ENCODE results near the gene ZC3HAV1.

The ZC3HAV1 gene

DNA sequence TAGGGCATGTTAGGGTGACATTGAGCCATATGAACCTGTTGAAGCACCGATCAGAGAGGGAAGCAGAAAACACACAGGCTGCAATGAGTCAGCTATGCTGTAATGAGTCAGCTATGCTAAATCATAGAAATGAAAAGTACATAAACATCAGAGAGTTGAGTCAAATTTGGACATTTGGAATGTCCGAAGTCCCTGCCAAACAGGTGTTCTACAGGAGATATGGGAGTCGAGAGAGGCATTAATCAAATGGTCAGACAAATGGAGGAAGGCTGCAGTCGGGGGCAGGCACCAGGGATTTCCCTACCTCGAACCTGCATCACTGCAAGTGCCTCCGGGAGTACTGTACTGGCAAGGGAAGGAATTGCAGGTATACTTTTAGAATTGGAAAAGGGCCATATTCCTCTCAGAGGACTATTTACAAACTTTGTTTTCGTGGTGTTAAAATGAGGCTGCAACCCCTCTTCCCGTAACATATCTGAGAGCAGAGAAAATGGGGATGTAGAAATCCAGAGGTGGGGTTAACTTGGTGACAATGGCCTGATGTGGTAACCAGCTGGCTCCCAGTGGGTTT, 8.8 kb upstream of the ZC3HAV1 start:
- no peaks in the 10 kb centered on the region for H4K20me1 ChIP-seq (ENCODE audit: insufficient read depth, low read length)
- peaks cover 13% of the 10 kb centered on the region for H3K4me1 ChIP-seq (ENCODE audit: insufficient read depth, low read length, severe bottlenecking)
- H3K9me2 ChIP-seq (ENCODE audit: low read depth, low read length): no peaks in the 10 kb centered on the region
- H3K27me3 ChIP-seq (ENCODE audit: insufficient read depth, low read length): no peaks in the 10 kb centered on the region; the same call in 1 of the 2 replicates
- H3K9ac ChIP-seq (ENCODE audit: low read length): no peak overlapping the region
- H3K9me3 ChIP-seq (ENCODE audit: low read length): no peaks in the 10 kb centered on the region
- H2AFZ ChIP-seq (ENCODE audit: low read length): no peak overlapping the region
- no peaks in the 10 kb centered on the region for H3F3A ChIP-seq (ENCODE audit: insufficient read depth, low read length)
- no peaks in the 10 kb centered on the region for H3K79me2 ChIP-seq (ENCODE audit: insufficient read depth, low read length)
- no peaks in the 10 kb centered on the region for H3K36me3 ChIP-seq (ENCODE audit: insufficient read depth, low read length)
- H3K4me3 ChIP-seq (ENCODE audit: low read depth, low read length, poor library complexity, severe bottlenecking): no peak overlapping the region
- H3K27ac ChIP-seq (ENCODE audit: low read depth, low read length, poor library complexity, severe bottlenecking): no peak overlapping the region
- peak overlapping the region; percentile 28; the same call in 1 of the 2 replicates for H3K4me2 ChIP-seq (ENCODE audit: low read length)
- no peak for TF ChIP-seq EZH2 (IDR thresholded peaks at IDR 0.05; ENCODE audit: borderline replicate concordance, low read length)
- TF ChIP-seq, protein P1, sequence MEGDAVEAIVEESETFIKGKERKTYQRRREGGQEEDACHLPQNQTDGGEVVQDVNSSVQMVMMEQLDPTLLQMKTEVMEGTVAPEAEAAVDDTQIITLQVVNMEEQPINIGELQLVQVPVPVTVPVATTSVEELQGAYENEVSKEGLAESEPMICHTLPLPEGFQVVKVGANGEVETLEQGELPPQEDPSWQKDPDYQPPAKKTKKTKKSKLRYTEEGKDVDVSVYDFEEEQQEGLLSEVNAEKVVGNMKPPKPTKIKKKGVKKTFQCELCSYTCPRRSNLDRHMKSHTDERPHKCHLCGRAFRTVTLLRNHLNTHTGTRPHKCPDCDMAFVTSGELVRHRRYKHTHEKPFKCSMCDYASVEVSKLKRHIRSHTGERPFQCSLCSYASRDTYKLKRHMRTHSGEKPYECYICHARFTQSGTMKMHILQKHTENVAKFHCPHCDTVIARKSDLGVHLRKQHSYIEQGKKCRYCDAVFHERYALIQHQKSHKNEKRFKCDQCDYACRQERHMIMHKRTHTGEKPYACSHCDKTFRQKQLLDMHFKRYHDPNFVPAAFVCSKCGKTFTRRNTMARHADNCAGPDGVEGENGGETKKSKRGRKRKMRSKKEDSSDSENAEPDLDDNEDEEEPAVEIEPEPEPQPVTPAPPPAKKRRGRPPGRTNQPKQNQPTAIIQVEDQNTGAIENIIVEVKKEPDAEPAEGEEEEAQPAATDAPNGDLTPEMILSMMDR (IDR thresholded peaks at IDR 0.05; ENCODE audit: low read length): no peak

DNA sequence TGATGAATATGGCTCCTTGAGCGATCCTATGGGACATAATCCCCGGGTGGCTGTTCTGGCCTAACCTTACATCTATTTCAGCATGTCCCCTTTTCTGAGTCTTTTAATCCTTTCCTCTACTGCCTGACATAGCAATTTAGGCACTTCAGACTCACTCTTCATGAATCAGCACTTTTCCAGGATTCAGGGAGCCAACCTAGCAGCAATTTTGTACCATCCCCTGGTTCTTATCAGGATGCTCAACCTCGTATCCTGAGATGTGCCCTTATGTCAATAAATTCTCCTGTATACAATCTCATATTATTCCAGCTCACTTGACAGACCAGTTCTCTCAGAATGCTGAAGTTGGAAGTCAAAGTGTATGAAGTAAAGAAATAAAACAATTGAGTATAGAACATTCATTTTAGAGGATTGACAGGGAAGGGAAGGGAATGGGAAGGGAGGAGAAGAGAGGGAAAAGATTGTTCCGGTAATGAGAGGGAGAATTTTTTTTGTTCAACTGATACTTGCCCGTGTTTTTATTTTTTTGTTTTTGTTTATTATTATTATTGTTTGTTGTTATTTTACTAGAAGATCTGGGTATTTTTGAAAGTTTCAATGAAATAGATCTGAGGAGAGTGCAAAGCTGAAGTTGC, 8.2 kb upstream of the ZC3HAV1 start:
- Histone ChIP-seq H3K9ac (ENCODE audit: low read length) (no peak overlapping the region), H3K4me3 (ENCODE audit: low read depth, low read length, poor library complexity, severe bottlenecking) (no peak overlapping the region), H3K4me1 (ENCODE audit: insufficient read depth, low read length, severe bottlenecking) (peaks cover 13% of the 10 kb centered on the region), H3F3A (ENCODE audit: insufficient read depth, low read length) (no peaks in the 10 kb centered on the region), H3K27me3 (ENCODE audit: insufficient read depth, low read length) (no peaks in the 10 kb centered on the region; the same call in 1 of the 2 replicates), H3K36me3 (ENCODE audit: insufficient read depth, low read length) (no peaks in the 10 kb centered on the region), H4K20me1 (ENCODE audit: insufficient read depth, low read length) (no peaks in the 10 kb centered on the region), H2AFZ (ENCODE audit: low read length) (no peak overlapping the region), H3K27ac (ENCODE audit: low read depth, low read length, poor library complexity, severe bottlenecking) (no peak overlapping the region), H3K79me2 (ENCODE audit: insufficient read depth, low read length) (no peaks in the 10 kb centered on the region), H3K9me3 (ENCODE audit: low read length) (no peaks in the 10 kb centered on the region), H3K9me2 (ENCODE audit: low read depth, low read length) (no peaks in the 10 kb centered on the region), H3K4me2 (ENCODE audit: low read length) (no peak overlapping the region)
- TF ChIP-seq EZH2 (IDR thresholded peaks at IDR 0.05; ENCODE audit: borderline replicate concordance, low read length): no peak
- TF ChIP-seq, protein P1 (IDR thresholded peaks at IDR 0.05; ENCODE audit: low read length): no peak

- Histone ChIP-seq H3K9me3 (ENCODE audit: low read length) (no peaks in the 10 kb centered on the region), H3K9ac (ENCODE audit: low read length) (no peak overlapping the region), H3K9me2 (ENCODE audit: low read depth, low read length) (no peaks in the 10 kb centered on the region), H3F3A (ENCODE audit: insufficient read depth, low read length) (no peaks in the 10 kb centered on the region), H3K79me2 (ENCODE audit: insufficient read depth, low read length) (no peaks in the 10 kb centered on the region), H3K27ac (ENCODE audit: low read depth, low read length, poor library complexity, severe bottlenecking) (no peak overlapping the region), H3K36me3 (ENCODE audit: insufficient read depth, low read length) (no peaks in the 10 kb centered on the region), H3K27me3 (ENCODE audit: insufficient read depth, low read length) (no peaks in the 10 kb centered on the region; the same call in 1 of the 2 replicates), H3K4me1 (ENCODE audit: insufficient read depth, low read length, severe bottlenecking) (peaks cover 13% of the 10 kb centered on the region), H2AFZ (ENCODE audit: low read length) (no peak overlapping the region), H3K4me3 (ENCODE audit: low read depth, low read length, poor library complexity, severe bottlenecking) (no peak overlapping the region), H3K4me2 (ENCODE audit: low read length) (no peak overlapping the region), H4K20me1 (ENCODE audit: insufficient read depth, low read length) (no peaks in the 10 kb centered on the region)
- no peak for TF ChIP-seq EZH2 (IDR thresholded peaks at IDR 0.05; ENCODE audit: borderline replicate concordance, low read length)
- TF ChIP-seq, protein P1 (IDR thresholded peaks at IDR 0.05; ENCODE audit: low read length): no peak
Observed at GRCh38 chr7:139116999-139117398, 7.5 kb upstream of the ZC3HAV1 start.

Measured in OCI-LY1 (cell line).